ENCODE measurements around the gene RPEL1.

RPEL1 gene

DNA sequence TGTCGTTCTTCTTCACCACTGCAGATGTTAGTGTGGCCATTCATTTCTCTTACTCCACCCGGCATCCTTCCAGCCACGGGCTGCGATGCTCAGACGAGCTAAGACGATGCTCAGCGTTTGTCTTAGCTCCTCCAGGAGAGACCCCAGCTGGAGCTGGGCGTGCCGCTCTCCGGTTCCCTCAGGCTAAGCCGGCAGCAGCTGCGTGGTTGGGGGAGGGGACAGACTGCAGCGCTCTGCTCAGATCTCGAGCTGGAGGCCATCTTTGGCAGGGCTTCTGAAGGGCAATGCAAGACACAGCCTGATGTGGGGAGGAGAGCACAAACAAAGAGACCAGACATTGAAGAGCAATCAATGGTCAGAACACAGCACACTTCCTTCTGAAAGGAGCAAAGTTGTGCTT lies 36.1 kb downstream of the RPEL1 start:
- peak; percentile 25 for DNase-seq

- no peak for DNase-seq
These were observed 37.3 kb downstream of the RPEL1 start for GRCh38 chr10:103282961-103283360.

GRCh38 chr10:103284170-103284569 lies 38.5 kb downstream of the RPEL1 start:
- no peak for DNase-seq

- no peak for DNase-seq
These were observed 42.3 kb downstream of the RPEL1 start for GRCh38 chr10:103287992-103288391.

DNA sequence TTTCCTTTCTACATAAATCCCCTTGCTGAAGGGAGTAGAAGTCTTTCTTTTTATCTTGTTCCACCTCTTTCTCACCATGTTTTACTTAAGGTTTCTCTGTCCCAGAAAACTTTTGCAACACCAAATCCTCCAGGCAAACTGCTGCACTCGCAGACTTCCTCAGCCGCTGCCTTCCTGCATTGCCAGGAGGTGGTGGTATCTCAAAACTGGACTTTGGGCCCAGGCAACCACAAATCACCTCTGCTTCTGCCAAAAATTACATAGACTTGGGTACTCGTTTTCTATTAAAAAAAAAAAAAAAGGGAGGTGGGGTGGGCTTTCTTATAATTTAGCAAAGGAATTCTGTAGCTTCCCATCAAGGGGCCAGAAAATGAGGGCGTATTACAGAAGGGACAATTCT lies 45.9 kb downstream of the RPEL1 start:
- DNase-seq = no peak

GRCh38 chr10:103295374-103296015 lies 49.8 kb downstream of the RPEL1 start:
- no peak for DNase-seq
